Natural killer cell (primary cell): Measurements from ENCODE around the gene CEND1. TPM values are rescaled to one million over a fixed set of nuclear protein-coding genes. Genes with fewer than 3 reads are reported as not detected.

ENCODE experiments used
- ATAC-seq, 3 donors: fragments of 150-1000 bp in 2 of 3; fragments of 200-7000 bp in 1 of 3; cut with Tn5 transposase; 1 replicate in 1 of 3; 2 replicates in 2 of 3; pipeline ENCODE4 v1.10.0; 2021; ENCODE audit warnings: mild to moderate bottlenecking in 2 of 3, moderate library complexity in 2 of 3
- DNase-seq, 2 donors: peaks; one replicate each; pipeline versions ENCODE4 v3.0.0 to v3.0.0-alpha.2; 2013 to 2021; ENCODE audit warnings: mixed read lengths in 1 of 2
- H3K27ac ChIP-seq: one replicate; pipeline ENCODE4 v1.5.1; 2013; ENCODE audit warnings: mild to moderate bottlenecking, low read length
- H3K27me3 ChIP-seq: one replicate; pipeline ENCODE4 v1.6.1; 2013; ENCODE audit warnings: low read length; ENCODE audit not compliant: control insufficient read depth, insufficient read depth
- H3K36me3 ChIP-seq: one replicate; pipeline ENCODE4 v1.6.1; 2013; ENCODE audit warnings: low read length; ENCODE audit not compliant: control insufficient read depth, insufficient read depth
- H3K4me1 ChIP-seq: one replicate; pipeline ENCODE4 v1.6.1; 2013; ENCODE audit warnings: low read length; ENCODE audit not compliant: control insufficient read depth, insufficient read depth
- H3K4me3 ChIP-seq: one replicate; pipeline ENCODE4 v1.5.1; 2013; ENCODE audit warnings: low read length
- H3K9me3 ChIP-seq: one replicate; pipeline ENCODE4 v1.6.1; 2013; ENCODE audit warnings: low read length; ENCODE audit not compliant: control insufficient read depth, insufficient read depth
- H3K27ac Mint-ChIP-seq, 2 donors: one replicate each; pipeline ENCODE4 v1.8.0; 2022; ENCODE audit warnings: mild to moderate bottlenecking in 2 of 2, mixed read lengths in 2 of 2, moderate library complexity in 1 of 2
- H3K27me3 Mint-ChIP-seq, 2 donors: one replicate each; pipeline ENCODE4 v1.8.0; 2022; ENCODE audit warnings: low read depth in 2 of 2, mixed read lengths in 2 of 2
- H3K36me3 Mint-ChIP-seq: one replicate; pipeline ENCODE4 v1.8.0; 2022; ENCODE audit warnings: mixed read lengths
- H3K4me1 Mint-ChIP-seq, 2 donors: one replicate each; pipeline ENCODE4 v1.8.0; 2022; ENCODE audit warnings: mixed read lengths in 2 of 2
- H3K4me3 Mint-ChIP-seq: one replicate; pipeline ENCODE4 v1.8.0; 2022; ENCODE audit warnings: mild to moderate bottlenecking, moderate library complexity, mixed read lengths
- H3K9me3 Mint-ChIP-seq, 2 donors: one replicate each; pipeline ENCODE4 v1.8.0; 2022; ENCODE audit warnings: mixed read lengths in 2 of 2
- WGBS: methylation state at CpG from one replicate; pipeline ENCODE4 v1.1.7; 2013; ENCODE audit warnings: missing lambda C conversion rate; ENCODE audit not compliant: insufficient coverage; 5-methylcytosine and 5-hydroxymethylcytosine counted together
- intact Hi-C: fragments of 100-400 bp; cut with micrococcal nuclease; formaldehyde crosslinking; loops from one replicate; pipeline ENCODE4 v1.14.2; 2022
- total RNA-seq, 4 donors: library from RNA; stranded (reverse); fragments of 120-200 nt in 1 of 4; gene quantifications; one replicate each; pipeline versions ENCODE4 v1.2.3 to v1.2.4, GENCODE V29; 2013 to 2022
- TF ChIP-seq, protein P1 (sequence below): fragments of 200-600 bp; IDR thresholded peaks from one replicate; pipeline ENCODE4 v1.8.0; 2022; ENCODE audit warnings: antibody characterized with exemption

The CEND1 gene
- total RNA-seq, 3 donors from 2014 or later (not counting 1 experiment from before 2014, with no cell fraction given) = not detected

DNA sequence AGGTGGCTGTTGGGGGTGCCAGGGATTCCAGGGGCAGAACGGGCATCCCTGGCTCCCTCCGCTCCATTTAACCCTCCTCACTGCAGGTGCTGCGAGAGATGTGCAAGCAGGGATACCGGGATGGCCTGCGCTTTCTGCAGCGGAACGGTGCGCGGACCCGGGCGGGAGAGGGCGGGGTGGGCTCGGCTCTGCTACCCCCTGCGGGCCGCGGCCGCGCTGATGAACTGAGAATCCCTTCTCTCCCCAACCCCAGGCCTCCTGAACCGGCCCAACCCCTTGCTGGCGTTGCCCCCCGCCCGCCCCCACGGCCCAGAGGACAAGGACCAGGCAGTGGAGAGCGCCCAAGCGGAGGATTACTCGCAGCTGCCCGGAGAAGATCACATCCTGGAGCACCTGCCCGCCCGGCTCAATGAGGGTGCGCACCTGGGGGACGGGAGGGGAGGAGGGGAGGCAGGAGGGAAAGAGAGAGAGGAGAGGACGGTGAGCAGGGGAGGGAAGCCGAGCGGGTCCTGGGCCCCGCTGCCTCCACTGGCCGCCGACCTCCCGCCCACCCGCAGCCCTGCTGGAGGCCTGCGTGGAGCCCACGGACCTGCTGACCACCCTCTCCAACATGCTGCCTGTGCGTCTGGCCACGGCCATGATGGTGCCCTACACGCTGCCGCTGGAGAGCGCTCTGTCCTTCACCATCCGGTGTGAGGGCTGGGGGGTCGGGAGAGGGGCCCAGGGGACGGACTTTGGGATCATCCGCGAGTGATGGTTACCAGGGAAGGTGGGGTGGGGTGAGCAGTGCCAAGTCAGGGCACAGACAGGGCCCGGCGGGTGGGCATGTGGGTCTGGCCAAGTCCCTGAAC lies 33.8 kb upstream of the CEND1 start:
- TF ChIP-seq, protein P1, sequence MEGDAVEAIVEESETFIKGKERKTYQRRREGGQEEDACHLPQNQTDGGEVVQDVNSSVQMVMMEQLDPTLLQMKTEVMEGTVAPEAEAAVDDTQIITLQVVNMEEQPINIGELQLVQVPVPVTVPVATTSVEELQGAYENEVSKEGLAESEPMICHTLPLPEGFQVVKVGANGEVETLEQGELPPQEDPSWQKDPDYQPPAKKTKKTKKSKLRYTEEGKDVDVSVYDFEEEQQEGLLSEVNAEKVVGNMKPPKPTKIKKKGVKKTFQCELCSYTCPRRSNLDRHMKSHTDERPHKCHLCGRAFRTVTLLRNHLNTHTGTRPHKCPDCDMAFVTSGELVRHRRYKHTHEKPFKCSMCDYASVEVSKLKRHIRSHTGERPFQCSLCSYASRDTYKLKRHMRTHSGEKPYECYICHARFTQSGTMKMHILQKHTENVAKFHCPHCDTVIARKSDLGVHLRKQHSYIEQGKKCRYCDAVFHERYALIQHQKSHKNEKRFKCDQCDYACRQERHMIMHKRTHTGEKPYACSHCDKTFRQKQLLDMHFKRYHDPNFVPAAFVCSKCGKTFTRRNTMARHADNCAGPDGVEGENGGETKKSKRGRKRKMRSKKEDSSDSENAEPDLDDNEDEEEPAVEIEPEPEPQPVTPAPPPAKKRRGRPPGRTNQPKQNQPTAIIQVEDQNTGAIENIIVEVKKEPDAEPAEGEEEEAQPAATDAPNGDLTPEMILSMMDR = no peak
- 98% methylated on average over 53 of the region's 53 CpGs for WGBS
- Histone ChIP-seq H3K9me3 (no peaks in the 10 kb centered on the region), H3K36me3 (peaks cover 11% of the 10 kb centered on the region), H3K4me3 (no peak overlapping the region), H3K27ac (no peak overlapping the region), H3K27me3 (peaks cover 6% of the 10 kb centered on the region), H3K4me1 (peaks cover 54% of the 10 kb centered on the region)
- peaks cover 0 to 11% of the 10 kb centered on the region in 2 donors for H3K27me3 Mint-ChIP-seq
- H3K27ac Mint-ChIP-seq = no peak overlapping the region
- no peak for DNase-seq
- H3K4me1 Mint-ChIP-seq = peaks cover 0 to 31% of the 10 kb centered on the region in 2 donors
- no peak overlapping the region for H3K4me3 Mint-ChIP-seq
- H3K9me3 Mint-ChIP-seq = no peaks in the 10 kb centered on the region
- no peak for ATAC-seq
- intact Hi-C loops = no loop called here
- no peaks in the 10 kb centered on the region for H3K36me3 Mint-ChIP-seq

GRCh38 chr11:821512-822371 lies 31.9 kb upstream of the CEND1 start:
- ATAC-seq (no peak), DNase-seq (no peak)
- Mint-ChIP-seq H3K36me3 (no peaks in the 10 kb centered on the region), H3K4me1 (peaks cover 0 to 17% of the 10 kb centered on the region in 2 donors), H3K4me3 (peak overlapping the region; percentile 37), H3K27ac (peak overlapping the region in 1 of 2 donors; percentile 14), H3K9me3 (no peaks in the 10 kb centered on the region), H3K27me3 (no peaks in the 10 kb centered on the region)
- intact Hi-C loops = no loop called here
- peak overlapping the region; percentile 16 for H3K27ac ChIP-seq
- 65% methylated on average over 20 of the region's 22 CpGs for WGBS
- TF ChIP-seq, protein P1 = no peak
- peaks cover 43% of the 10 kb centered on the region for H3K4me1 ChIP-seq
- no peak overlapping the region for H3K4me3 ChIP-seq
- no peaks in the 10 kb centered on the region for H3K27me3 ChIP-seq
- peaks cover 11% of the 10 kb centered on the region for H3K36me3 ChIP-seq
- H3K9me3 ChIP-seq = no peaks in the 10 kb centered on the region

DNA sequence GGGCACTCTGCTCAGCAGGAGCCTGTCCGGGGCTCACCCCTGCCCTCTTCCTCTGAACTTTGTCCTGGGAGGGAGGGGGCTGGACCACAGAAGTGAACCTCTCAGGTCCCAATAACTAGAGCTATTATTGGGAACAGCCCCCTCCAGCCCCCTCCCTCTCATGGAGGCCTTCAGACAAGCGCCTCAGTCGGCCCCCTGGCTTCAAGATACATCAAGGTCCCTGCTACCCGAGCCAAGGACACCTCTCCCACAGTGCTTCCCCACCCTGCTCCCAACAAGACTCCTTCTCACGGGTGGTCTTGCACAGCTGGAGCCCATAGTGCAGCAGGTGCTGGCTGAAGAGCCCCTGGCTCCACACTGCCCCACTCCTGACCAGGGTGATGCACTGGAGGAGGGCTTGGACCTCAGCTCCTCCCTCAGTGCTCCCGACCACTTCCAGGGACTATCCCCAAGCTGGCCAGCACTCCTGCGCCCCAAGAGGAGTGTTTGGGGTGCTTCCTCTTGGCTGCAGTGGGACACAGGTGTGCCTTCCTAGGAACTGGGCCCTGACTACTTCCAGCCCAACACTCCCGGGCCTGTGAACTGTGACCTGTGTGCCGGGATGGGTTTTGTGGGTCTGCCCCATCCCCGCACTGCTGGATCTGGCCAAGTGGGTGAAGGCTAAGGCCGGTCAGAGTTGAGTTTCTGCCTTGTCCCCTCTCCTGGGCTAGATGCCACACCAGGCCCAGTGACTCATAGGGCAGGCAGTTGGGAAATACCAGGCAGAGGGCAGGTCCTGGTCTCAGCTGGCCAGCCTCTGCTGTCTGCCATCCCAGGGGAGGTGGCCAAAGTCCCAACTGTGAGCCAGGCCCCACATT lies 31.0 kb upstream of the CEND1 start:
- Histone ChIP-seq H3K4me3 (peak overlapping the region; percentile 59), H3K27ac (peak overlapping the region; percentile 81), H3K4me1 (peaks cover 34% of the 10 kb centered on the region), H3K9me3 (no peaks in the 10 kb centered on the region), H3K27me3 (no peaks in the 10 kb centered on the region), H3K36me3 (peaks cover 11% of the 10 kb centered on the region)
- H3K4me3 Mint-ChIP-seq = peak overlapping the region; percentile 90
- H3K36me3 Mint-ChIP-seq = no peaks in the 10 kb centered on the region
- no peak for ATAC-seq
- H3K27ac Mint-ChIP-seq = peak overlapping the region; percentile 81 to 88
- peaks cover 0 to 17% of the 10 kb centered on the region in 2 donors for H3K4me1 Mint-ChIP-seq
- no peaks in the 10 kb centered on the region for H3K27me3 Mint-ChIP-seq
- DNase-seq = no peak
- intact Hi-C loops = no loop called here
- no peaks in the 10 kb centered on the region for H3K9me3 Mint-ChIP-seq
- 80% methylated on average over 11 of the region's 11 CpGs for WGBS
- TF ChIP-seq, protein P1 = no peak
